NCI-H1694 (cell line): ENCODE measurements around the gene ACAA2.
"Not testable (repeated sequence)": the region's sequence is repeated elsewhere in the genome, so short reads cannot be mapped to it uniquely, and the experiment has no call there.

Experiments used
- DNase-seq: peaks from one replicate; lab custom pipeline; 2025; lab: John Stamatoyannopoulos, UW

The ACAA2 gene

GRCh38 chr18:49845629-49846360 is 32.5 kb upstream of the ACAA2 start:
- DNase-seq = no peak

DNA sequence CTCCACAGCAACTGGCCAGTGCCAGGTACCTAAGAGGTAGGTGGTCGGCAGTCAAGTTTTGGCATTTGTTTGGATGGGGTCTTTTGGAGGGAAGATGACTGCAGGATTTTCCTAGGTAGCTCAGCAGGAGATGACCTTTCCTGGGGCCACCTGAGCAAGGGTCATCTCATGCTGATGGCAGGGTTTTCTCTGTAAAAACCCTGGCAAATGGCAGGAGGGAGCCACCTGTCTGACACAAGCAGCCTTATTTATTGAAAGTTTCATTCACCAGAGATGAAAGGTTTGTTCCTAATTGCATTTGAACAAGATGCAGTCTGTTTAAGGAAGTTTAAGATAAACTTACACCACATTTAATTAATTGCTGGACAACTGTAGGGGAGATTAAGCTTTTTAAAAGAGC is 31.6 kb upstream of the ACAA2 start:
- DNase-seq = no peak

DNA sequence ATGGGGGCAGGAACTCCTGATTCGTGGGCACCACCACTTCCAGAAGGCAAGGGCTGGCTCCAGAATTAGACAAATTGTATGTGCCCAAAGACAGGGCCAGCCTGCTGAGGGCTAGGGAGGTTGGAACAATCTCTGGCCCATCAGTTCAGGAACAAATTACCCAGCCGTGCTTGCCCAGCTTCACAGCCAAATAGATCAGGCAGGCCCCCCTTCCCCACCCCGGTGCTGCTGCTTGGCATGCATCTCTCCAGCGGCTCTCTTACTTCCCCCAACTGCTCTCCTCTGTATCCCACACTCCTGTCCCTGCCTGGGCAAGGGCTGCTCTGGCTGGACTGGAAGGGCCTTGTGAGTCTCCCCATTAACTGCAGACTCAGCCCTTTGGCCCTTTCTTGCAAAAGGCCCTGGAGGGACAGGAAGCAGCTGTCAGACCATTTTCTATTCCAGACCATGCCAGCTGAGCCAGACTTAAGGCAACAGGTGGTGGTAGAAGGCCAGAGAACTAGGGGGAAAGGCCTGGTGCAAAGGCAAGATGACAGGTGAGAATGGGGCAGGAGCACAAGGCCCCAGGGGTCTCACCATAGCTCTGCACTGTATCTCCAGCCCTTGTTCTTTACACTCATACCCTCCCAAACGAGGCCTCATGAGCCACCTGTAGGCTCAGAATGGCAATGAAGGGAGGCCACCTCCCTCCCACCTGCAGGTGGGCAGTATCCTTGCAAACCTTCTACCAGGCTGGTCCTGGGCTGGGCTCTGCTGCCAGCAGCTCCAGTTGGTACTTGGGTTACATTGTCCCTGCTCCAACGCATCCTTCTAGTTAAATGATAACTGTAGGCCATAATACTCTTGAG is 30.7 kb upstream of the ACAA2 start:
- no peak for DNase-seq

GRCh38 chr18:49843131-49843530 is 29.8 kb upstream of the ACAA2 start:
- no peak for DNase-seq

DNA sequence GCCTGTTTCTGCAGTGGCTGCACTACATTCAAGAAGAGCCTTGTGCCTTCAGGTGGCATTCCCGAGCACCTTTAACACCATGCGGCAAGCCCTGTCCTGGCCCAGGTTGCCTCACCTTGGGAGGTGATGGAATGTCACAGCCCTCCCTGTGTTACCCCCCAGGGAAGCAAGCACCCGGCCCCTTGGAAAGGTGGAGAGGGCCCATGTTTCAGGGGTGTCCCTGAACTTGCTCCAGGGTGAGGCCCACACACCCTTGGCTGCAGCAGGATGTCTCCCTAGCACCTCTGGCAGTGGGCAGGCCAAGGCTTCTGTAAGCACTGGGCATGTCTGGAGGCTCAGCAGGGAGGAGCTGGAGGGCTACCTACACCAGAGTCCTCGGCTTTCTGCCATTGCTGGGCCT is 29.3 kb upstream of the ACAA2 start:
- DNase-seq = no peak

DNA sequence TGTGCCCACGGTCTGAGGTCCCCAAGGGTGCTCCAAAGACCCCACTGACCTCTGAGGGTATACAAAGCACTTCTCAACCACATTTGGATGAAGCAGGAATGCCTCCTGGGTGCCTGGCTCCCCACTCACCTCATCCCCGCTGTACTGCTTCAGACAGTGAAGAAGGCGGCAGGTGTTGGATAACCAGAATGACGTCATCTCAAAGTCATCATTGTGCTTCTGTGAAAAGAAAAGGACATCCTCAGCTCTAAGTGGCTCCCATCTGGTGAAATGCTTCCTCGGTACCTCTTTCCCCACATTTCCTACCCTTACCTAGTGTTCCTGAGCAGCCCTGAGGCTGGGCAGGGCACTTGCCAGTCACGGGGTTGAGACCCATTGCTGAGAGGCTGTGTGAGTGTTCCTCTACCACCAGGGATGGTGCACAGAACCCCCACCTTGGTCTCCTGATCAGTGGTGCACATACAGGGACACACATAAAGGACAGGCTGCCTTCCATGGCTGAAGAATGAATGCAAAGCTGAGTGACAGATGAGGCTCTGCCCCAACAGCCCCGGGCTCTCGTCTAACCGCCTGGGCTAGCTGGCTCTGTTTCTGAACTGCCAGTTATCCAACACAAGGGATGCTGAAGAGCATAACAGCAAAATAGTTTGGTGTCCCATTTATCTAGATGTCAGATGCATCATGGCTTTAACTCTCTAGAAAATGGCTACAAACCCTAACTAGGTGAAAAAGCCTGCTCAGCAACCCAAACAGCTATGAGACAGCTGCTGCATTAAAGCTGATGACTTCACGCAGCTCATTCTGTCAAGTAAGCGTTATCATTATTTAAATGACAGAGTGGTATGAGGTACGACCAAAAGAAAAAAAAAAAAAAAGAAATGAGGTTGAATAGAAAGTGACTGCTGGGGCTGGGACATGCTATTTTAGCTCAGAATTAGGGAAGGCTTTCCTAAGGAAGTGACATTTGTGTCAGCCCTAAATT is 28.2 kb upstream of the ACAA2 start:
- no peak for DNase-seq

- no peak for DNase-seq
These were observed 25.7 kb upstream of the ACAA2 start for GRCh38 chr18:49839012-49839411.

GRCh38 chr18:49838381-49838780 is 25.0 kb upstream of the ACAA2 start:
- no peak for DNase-seq

GRCh38 chr18:49837889-49838288 is 24.6 kb upstream of the ACAA2 start:
- no peak for DNase-seq

DNA sequence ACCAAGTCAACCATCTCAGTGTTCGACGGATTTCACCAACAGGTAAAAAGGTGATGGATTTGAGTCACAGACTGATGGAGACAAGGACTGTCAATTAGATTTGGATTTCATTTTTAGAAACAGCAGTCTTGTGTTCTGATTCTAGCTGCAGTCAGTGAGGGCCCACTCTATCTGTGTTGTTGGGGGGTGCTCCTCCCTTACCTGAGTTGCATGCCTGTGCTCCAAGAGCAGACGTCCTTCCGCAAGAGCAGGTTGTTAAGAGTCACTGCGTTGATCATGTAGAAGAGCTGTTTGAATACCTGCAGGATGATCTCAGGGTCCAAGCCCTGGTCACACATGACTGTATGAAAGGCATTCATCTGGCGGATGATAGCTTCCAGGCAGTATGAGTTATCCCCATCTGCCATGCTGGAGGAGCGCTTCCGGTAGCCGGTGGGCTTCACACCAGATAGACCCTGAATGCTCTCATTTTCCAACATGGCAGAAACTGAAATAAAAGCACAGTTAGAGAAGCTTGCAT is 24.0 kb upstream of the ACAA2 start:
- DNase-seq = not testable (repeated sequence)

GRCh38 chr18:49835405-49835804 is 22.1 kb upstream of the ACAA2 start:
- no peak for DNase-seq

- no peak for DNase-seq
These were observed 20.9 kb upstream of the ACAA2 start for GRCh38 chr18:49834258-49834657.

DNA sequence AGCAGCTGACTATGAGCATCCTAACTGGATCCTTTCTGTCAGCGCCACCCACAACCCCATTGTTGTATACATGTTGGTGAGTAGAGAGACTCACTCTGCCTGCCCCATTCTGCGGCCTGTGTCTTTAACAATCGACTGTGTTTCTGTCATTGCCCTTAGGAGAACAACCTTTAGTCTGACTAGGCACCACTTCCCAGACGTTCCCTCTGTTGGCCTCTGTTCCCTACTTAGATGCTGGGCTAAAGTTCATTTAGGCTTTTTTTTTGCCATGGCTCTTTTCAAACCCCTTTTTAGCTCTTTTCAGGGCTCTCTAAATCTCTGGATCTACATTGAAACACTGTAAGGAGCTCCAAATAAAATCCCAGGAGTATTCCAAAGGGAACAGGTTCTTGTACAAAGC is 20.5 kb upstream of the ACAA2 start:
- DNase-seq = no peak

DNA sequence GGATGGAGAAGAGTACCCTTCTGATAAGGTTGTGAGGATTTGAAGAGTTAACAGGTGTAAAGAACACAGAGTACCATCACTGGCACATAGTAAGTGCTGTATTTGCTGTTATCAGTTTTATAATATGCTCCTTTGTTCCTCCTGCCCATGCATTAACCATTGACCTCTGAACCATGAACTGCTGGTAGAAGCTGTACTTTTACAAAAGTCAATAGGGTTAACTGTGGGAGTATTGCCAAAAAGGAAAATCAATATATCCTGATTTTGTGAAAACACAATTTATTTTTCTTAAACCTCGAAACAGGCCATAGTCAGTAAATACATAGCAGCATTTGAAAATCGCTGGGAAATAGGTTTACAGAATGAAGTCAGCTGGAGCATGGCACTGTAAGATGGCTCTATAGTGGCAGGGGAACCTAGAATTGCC is 18.9 kb upstream of the ACAA2 start:
- DNase-seq = no peak

- no peak for DNase-seq
These were observed 14.7 kb upstream of the ACAA2 start for GRCh38 chr18:49827996-49828395.

DNA sequence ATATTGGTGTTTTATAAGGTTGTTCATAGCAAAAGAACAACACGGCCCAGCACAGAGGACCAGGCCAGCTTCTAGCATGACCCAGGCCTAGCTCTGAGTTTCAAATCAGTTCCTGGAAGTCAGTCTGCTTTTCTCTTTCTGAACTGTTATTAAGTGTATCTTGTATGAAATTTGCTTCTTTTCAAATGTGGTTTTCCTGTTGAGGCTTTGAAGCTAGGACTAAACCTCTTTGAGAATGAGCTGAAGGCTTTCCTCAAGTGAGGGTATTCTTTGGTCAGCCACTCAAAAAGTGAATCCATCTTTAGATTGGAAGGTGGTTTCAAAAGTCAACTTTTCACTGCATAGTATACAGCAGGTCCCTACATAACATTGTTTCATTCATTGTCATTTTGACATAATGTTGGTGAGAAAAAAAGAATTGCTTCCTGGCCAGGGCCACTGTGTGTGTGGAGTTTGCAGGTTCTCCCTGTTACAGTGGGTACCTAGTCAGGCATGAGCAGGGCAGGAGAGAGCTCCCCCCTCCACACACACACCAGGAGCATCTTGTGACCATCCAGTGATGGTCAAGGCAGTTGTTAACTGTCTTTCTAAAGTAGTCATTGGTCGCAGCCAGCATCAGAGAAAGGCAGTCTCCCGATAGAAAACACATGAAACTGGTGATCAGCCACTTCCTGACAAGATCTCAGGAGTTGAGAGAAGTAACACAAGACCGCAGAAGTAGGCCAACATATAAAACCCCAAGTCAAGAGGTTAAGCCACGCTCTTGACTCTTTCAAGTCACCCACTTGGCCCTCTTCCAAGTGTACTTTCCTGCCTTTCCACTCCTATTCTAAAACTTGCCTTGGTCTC is 6.7 kb upstream of the ACAA2 start:
- no peak for DNase-seq

DNA sequence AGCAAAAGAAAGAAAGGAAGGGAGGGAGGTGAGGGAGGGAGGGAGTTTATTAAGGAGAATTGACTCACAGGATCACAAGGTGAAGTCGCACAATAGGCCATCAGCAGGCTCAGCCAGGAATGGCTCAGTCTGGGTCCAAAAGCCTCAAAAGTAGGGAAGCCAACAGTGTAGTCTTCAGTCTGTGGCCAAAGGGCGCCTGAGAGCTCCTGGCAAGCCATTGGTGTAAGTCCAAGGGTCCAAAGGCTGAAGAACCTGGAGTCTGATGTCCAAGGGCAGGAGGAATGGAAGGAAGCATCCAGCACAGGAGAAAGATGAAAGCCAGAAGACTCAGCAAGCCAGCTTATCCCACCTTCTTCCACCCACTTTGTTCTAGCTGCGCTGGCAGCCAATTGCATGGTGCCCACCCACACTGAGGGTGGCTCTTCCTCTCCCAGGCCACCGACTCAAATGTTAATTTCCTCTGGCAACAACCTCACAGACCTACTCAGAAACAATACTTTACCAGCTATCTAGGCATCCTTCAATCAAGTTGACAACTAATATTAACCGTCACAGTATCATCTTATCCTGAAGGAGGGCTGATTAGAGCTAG is 5.8 kb upstream of the ACAA2 start:
- DNase-seq = no peak

GRCh38 chr18:49817947-49818346 is 4.6 kb upstream of the ACAA2 start:
- no peak for DNase-seq

DNA sequence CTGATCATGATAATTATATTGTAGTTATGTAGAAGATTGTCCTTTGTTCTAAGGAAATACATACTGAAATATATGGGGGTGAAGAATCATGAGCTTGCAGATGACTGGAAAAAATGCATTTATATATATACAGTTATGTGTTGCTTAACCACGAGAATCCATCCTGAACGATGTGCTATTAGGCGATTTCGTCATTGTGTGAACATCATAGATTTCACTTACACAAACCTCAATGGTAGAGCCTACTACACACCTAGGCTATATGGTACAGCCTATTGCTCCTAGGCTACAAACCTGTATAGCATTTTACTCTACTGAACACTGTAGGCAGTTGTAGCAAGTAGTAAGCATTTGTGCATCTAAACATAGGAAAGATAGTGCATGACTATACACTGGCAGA is 2.6 kb upstream of the ACAA2 start:
- DNase-seq = no peak

- DNase-seq = peak; percentile 18
These were observed 790 bp upstream of the ACAA2 start for GRCh38 chr18:49814147-49814499.

DNA sequence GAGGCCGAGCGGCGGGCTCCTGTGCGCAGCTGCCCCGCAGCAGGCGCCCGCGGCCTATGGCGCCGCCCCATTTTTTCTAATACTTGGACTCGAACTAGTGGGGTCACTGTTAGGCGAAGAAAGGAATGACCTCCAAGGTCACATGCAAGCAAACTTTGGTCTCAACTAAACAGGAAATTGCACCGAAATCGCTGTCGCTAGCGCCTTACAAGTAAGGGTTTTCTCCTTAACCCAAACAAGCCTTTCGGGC is 339 bp downstream of the ACAA2 start:
- DNase-seq = no peak
